ENCODE measurements around the gene TACO1. TPM values are rescaled to one million over a fixed set of nuclear protein-coding genes. Genes with fewer than 3 reads are reported as not detected.

TACO1 gene
- total RNA-seq, 2 donors from 2014 or later: 11.6 to 14.3 TPM

Other genes starting within 250 kb of the TACO1 start
- gene CYB561, start 154.6 kb upstream of the TACO1 start, total RNA-seq: 10 to 100 TPM; 21.3 to 26.2 TPM
- gene ACE, start 123.8 kb upstream of the TACO1 start, total RNA-seq: 10 to 100 TPM in 1 of 2 donors, 1 to 10 TPM in 1; 9.9 to 16.3 TPM
- gene KCNH6, start 77.5 kb upstream of the TACO1 start, total RNA-seq: not detected
- gene DCAF7, start 50.4 kb upstream of the TACO1 start, total RNA-seq: 10 to 100 TPM; 48.4 to 48.6 TPM
- 10 to 100 TPM; 38.5 to 39.8 TPM for gene MAP3K3, start 21.5 kb downstream of the TACO1 start, total RNA-seq
- gene LIMD2, start 99.2 kb downstream of the TACO1 start, total RNA-seq: 10 to 100 TPM in 1 of 2 donors, 1 to 10 TPM in 1; 9.6 to 13.0 TPM
- 10 to 100 TPM; 27.5 to 30.8 TPM for gene STRADA, start 140.9 kb downstream of the TACO1 start, total RNA-seq
- gene CCDC47, start 172.7 kb downstream of the TACO1 start, total RNA-seq: 10 to 100 TPM; 52.5 to 58.5 TPM
- 10 to 100 TPM; 80.9 to 89.7 TPM for gene DDX42, start 173.3 kb downstream of the TACO1 start, total RNA-seq
- 100 to 1,000 TPM in 1 of 2 donors, 10 to 100 TPM in 1; 94.8 to 104 TPM for gene PSMC5, start 226.5 kb downstream of the TACO1 start, total RNA-seq
- 10 to 100 TPM; 25.2 to 26.0 TPM for gene FTSJ3, start 226.8 kb downstream of the TACO1 start, total RNA-seq
- gene SMARCD2, start 241.8 kb downstream of the TACO1 start, total RNA-seq: 10 to 100 TPM; 45.6 to 76.9 TPM